Body of pancreas (tissue), 4 donors: ENCODE data around the gene VAV1. TPM values are rescaled to one million over a fixed set of nuclear protein-coding genes. Genes with fewer than 3 reads are reported as not detected.

Source experiments
- ATAC-seq: fragments of 150-250 bp; one replicate; pipeline ENCODE4 v1.9.1; 2016
- DNase-seq, 4 donors: peaks; one replicate each; pipeline ENCODE4 v3.0.0-alpha.2; 2019
- H3K27ac ChIP-seq, 4 donors: fragments of 200-600 bp; sonication (generic); 1 replicate in 3 of 4; 2 replicates in 1 of 4; pipeline versions ENCODE4 v1.5.1 to v1.6.1; 2016 to 2019; ENCODE audit warnings: mild to moderate bottlenecking in 1 of 4, mixed read lengths in 1 of 4, moderate library complexity in 1 of 4
- H3K27me3 ChIP-seq, 2 donors: fragments of 200-600 bp; sonication (generic); one replicate each; pipeline ENCODE4 v1.6.0; 2016; ENCODE audit warnings: mild to moderate bottlenecking in 1 of 2
- H3K36me3 ChIP-seq, 2 donors: fragments of 200-600 bp; sonication (generic); replicated peaks in 1 of 2; 2 replicates each; pipeline ENCODE4 v1.5.1; 2016; ENCODE audit warnings: low read depth in 2 of 2; ENCODE audit not compliant: insufficient read depth in 1 of 2
- H3K4me1 ChIP-seq: fragments of 200-600 bp; sonication (generic); one replicate; pipeline ENCODE4 v1.6.0; 2016
- H3K4me3 ChIP-seq, 2 donors: fragments of 200-600 bp; sonication (generic); 1 replicate in 1 of 2; 2 replicates in 1 of 2; pipeline ENCODE4 v1.5.1; 2016 to 2019
- H3K9me3 ChIP-seq, 3 donors: fragments of 200-600 bp; sonication (generic); 1 replicate in 2 of 3; 2 replicates in 1 of 3; pipeline ENCODE4 v1.5.1; 2016
- CTCF ChIP-seq, 7 experiments: fragments of 450-650 bp in 4 of 7; fragments of 200-600 bp in 3 of 7; sonication (generic) in 3 of 7; IDR thresholded peaks; one replicate each; pipeline ENCODE4 v1.5.1; 2016 to 2019; ENCODE audit warnings: antibody characterized with exemption in 7 of 7
- POLR2A ChIP-seq, 3 donors: fragments of 450-650 bp; IDR thresholded peaks; one replicate each; pipeline ENCODE4 v1.6.1; 2016; ENCODE audit warnings: antibody characterized with exemption in 3 of 3, mild to moderate bottlenecking in 2 of 3
- WGBS, 2 donors: methylation state at CpG; one replicate each; pipeline ENCODE4 v1.1.5; 2017; 5-methylcytosine and 5-hydroxymethylcytosine counted together
- intact Hi-C: fragments of 100-400 bp; cut with DNase I; formaldehyde crosslinking; loops from one replicate; pipeline ENCODE4 v1.15.1; 2023
- total RNA-seq, 2 donors: library from RNA; depleted of rRNA; stranded (reverse); fragments of >200 nt; gene quantifications; one replicate each; pipeline ENCODE4 v1.1.0, GENCODE V29; 2016

VAV1 gene
- total RNA-seq, 2 donors from 2014 or later = 1.3 to 5.6 TPM

GRCh38 chr19:6766357-6767080 lies 6.0 kb upstream of the VAV1 start:
- DNase-seq (peak in 1 of 4 donors; percentile 18), ATAC-seq (no peak)
- Histone ChIP-seq H3K27ac (peak overlapping the region; percentile 87 to 93 (median 91)), H3K9me3 (no peaks in the 10 kb centered on the region), H3K4me3 (peak overlapping the region; percentile 21 to 41), H3K4me1 (peaks cover 39% of the 10 kb centered on the region), H3K36me3 (no peaks in the 10 kb centered on the region), H3K27me3 (no peaks in the 10 kb centered on the region)
- TF ChIP-seq CTCF (IDR thresholded peaks at IDR 0.05) (no peak), POLR2A (IDR thresholded peaks at IDR 0.05) (no peak)
- intact Hi-C loops = no loop called here
- 6 to 11% methylated on average over 16 of the region's 16 CpGs for WGBS, 2 donors

GRCh38 chr19:6767081-6767356 lies 5.5 kb upstream of the VAV1 start:
- Histone ChIP-seq H3K4me1 (peaks cover 39% of the 10 kb centered on the region), H3K27me3 (no peaks in the 10 kb centered on the region), H3K4me3 (peak overlapping the region; percentile 21 to 41), H3K9me3 (no peaks in the 10 kb centered on the region), H3K27ac (peak overlapping the region; percentile 87 to 93 (median 91)), H3K36me3 (no peaks in the 10 kb centered on the region)
- TF ChIP-seq CTCF (IDR thresholded peaks at IDR 0.05) = no peak
- no peak for TF ChIP-seq POLR2A (IDR thresholded peaks at IDR 0.05)
- ATAC-seq (peak; percentile 36), DNase-seq (peak in 1 of 4 donors; percentile 61)
- WGBS, 2 donors = 0% methylated on average over 7 to 15 of the region's 15 CpGs
- intact Hi-C loops = no loop called here

GRCh38 chr19:6767357-6768235 lies 4.9 kb upstream of the VAV1 start, which contains the start of gene SH2D3A:
Gene SH2D3A (minus strand): TSS chr19:6767435. CDS start chr19:6763748, 3,687 bp downstream.
- TF ChIP-seq POLR2A (IDR thresholded peaks at IDR 0.05) (peak; percentile 84 to 95 (median 95)), CTCF (IDR thresholded peaks at IDR 0.05) (peak in 3 of 7 experiments; percentile 11 to 28 (median 20))
- DNase-seq = peak; percentile 95 to 97 (median 96)
- 5 to 9% methylated on average over 32 to 46 of the region's 47 CpGs for WGBS, 2 donors
- H3K27ac ChIP-seq = peak within 1 kb of the TSS; percentile 87 to 93 (median 91)
- H3K4me3 ChIP-seq = peak within 1 kb of the TSS; percentile 21 to 41
- no peaks in the 10 kb centered on the region for H3K9me3 ChIP-seq
- H3K27me3 ChIP-seq = no peaks in the 10 kb centered on the region
- ATAC-seq = peak; percentile 87
- no peaks in the 10 kb centered on the region for H3K36me3 ChIP-seq
- intact Hi-C loops = no loop called here
- peaks cover 39% of the 10 kb centered on the region for H3K4me1 ChIP-seq

- intact Hi-C loops = no loop called here
- H3K4me1 ChIP-seq = peaks cover 39% of the 10 kb centered on the region
- H3K9me3 ChIP-seq = no peaks in the 10 kb centered on the region
- no peak for TF ChIP-seq POLR2A (IDR thresholded peaks at IDR 0.05)
- TF ChIP-seq CTCF (IDR thresholded peaks at IDR 0.05) = no peak
- DNase-seq (no peak), ATAC-seq (no peak)
- H3K36me3 ChIP-seq = no peaks in the 10 kb centered on the region
- H3K4me3 ChIP-seq = no peak overlapping the region
- no peaks in the 10 kb centered on the region for H3K27me3 ChIP-seq
- peak overlapping the region; percentile 45 to 93 (median 88) for H3K27ac ChIP-seq
- WGBS, 2 donors = 57 to 65% methylated on average over 8 of the region's 8 CpGs
These were observed 4.2 kb upstream of the VAV1 start for GRCh38 chr19:6768236-6768785.
